OCI-LY1 (cell line): ENCODE measurements around the gene DNAJB5.

Experiments used
- H2AFZ ChIP-seq: fragments of 200-600 bp; sonication (generic), shearing (Covaris generic); 2 replicates; pipeline ENCODE4 v1.6.0; 2014; ENCODE audit warnings: antibody characterized with exemption, mild to moderate bottlenecking, low read length
- H3F3A ChIP-seq: fragments of 200-600 bp; sonication (generic), shearing (Covaris generic); 2 replicates; pipeline ENCODE4 v1.6.0; 2014; ENCODE audit warnings: mild to moderate bottlenecking, antibody characterized with exemption, low read length, moderate library complexity; ENCODE audit not compliant: insufficient read depth
- H3K27ac ChIP-seq: fragments of 200-600 bp; sonication (generic); 2 replicates; pipeline ENCODE4 v1.5.1; 2014; ENCODE audit warnings: low read length, mixed run types, mild to moderate bottlenecking, low read depth; ENCODE audit not compliant: poor library complexity, severe bottlenecking
- H3K27me3 ChIP-seq: fragments of 200-600 bp; sonication (generic); 2 replicates; pipeline ENCODE4 v1.6.0; 2014; ENCODE audit warnings: antibody characterized with exemption, mild to moderate bottlenecking, low read length, moderate library complexity; ENCODE audit not compliant: insufficient read depth
- H3K36me3 ChIP-seq: fragments of 200-600 bp; sonication (generic); 2 replicates; pipeline ENCODE4 v1.6.1; 2014; ENCODE audit warnings: mild to moderate bottlenecking, antibody characterized with exemption, low read length, moderate library complexity, mixed read lengths; ENCODE audit not compliant: insufficient read depth
- H3K4me1 ChIP-seq: fragments of 200-600 bp; sonication (generic); 2 replicates; pipeline ENCODE4 v1.5.1; 2014; ENCODE audit warnings: mild to moderate bottlenecking, low read length, moderate library complexity; ENCODE audit not compliant: insufficient read depth, severe bottlenecking
- H3K4me2 ChIP-seq: fragments of 200-600 bp; sonication (generic), shearing (Covaris generic); 2 replicates; pipeline ENCODE4 v1.6.1; 2014; ENCODE audit warnings: low read length
- H3K4me3 ChIP-seq: fragments of 200-600 bp; sonication (generic); 2 replicates; pipeline ENCODE4 v1.5.1; 2014; ENCODE audit warnings: low read length, low read depth, mild to moderate bottlenecking, mixed read lengths; ENCODE audit not compliant: poor library complexity, severe bottlenecking
- H3K79me2 ChIP-seq: fragments of 200-600 bp; shearing (Covaris generic); 2 replicates; pipeline ENCODE4 v1.6.1; 2016; ENCODE audit warnings: mixed run types, low read length, mixed read lengths; ENCODE audit not compliant: insufficient read depth
- H3K9ac ChIP-seq: fragments of 200-600 bp; sonication (generic), shearing (Covaris generic); 2 replicates; pipeline ENCODE4 v1.6.1; 2014; ENCODE audit warnings: mild to moderate bottlenecking, low read length, mixed read lengths
- H3K9me2 ChIP-seq: fragments of 200-600 bp; sonication (generic), shearing (Covaris generic); 2 replicates; pipeline ENCODE4 v1.6.1; 2014; ENCODE audit warnings: low read depth, mild to moderate bottlenecking, low read length, mixed read lengths
- H3K9me3 ChIP-seq: fragments of 200-600 bp; shearing (Covaris generic); 2 replicates; pipeline ENCODE4 v1.6.1; 2014; ENCODE audit warnings: low read length, mixed read lengths
- H4K20me1 ChIP-seq: fragments of 200-600 bp; sonication (generic), shearing (Covaris generic); 2 replicates; pipeline ENCODE4 v1.6.0; 2016; ENCODE audit warnings: mild to moderate bottlenecking, low read length; ENCODE audit not compliant: insufficient read depth
- CTCF ChIP-seq: fragments of 200-600 bp; sonication (generic), shearing (Covaris generic); IDR thresholded peaks from 2 replicates; pipeline ENCODE4 v1.5.1; 2017; ENCODE audit warnings: mild to moderate bottlenecking, antibody characterized with exemption, low read length, moderate library complexity, mixed read lengths
- EZH2 ChIP-seq: fragments of 200-600 bp; sonication (generic), shearing (Covaris generic); IDR thresholded peaks from 2 replicates; pipeline ENCODE4 v1.8.0; 2017; ENCODE audit warnings: borderline replicate concordance, mixed run types, mild to moderate bottlenecking, antibody characterized with exemption, low read length, moderate library complexity, mixed read lengths

The DNAJB5 gene

GRCh38 chr9:34962546-34962945 lies 27.0 kb upstream of the DNAJB5 start:
- Histone ChIP-seq H3K4me1 (no peaks in the 10 kb centered on the region), H3K9ac (no peak overlapping the region), H3K27me3 (no peaks in the 10 kb centered on the region)

GRCh38 chr9:34963552-34963951 lies 26.0 kb upstream of the DNAJB5 start:
- TF ChIP-seq EZH2, result no peak
- no peak for TF ChIP-seq CTCF
- H4K20me1 ChIP-seq, result no peaks in the 10 kb centered on the region
- H3K27ac ChIP-seq, result no peak overlapping the region
- no peak overlapping the region for H3K4me3 ChIP-seq
- no peak overlapping the region for H2AFZ ChIP-seq
- no peaks in the 10 kb centered on the region for H3K9me2 ChIP-seq
- H3K9me3 ChIP-seq, result no peaks in the 10 kb centered on the region
- no peaks in the 10 kb centered on the region for H3F3A ChIP-seq
- no peak overlapping the region for H3K4me2 ChIP-seq
- H3K4me1 ChIP-seq, result no peaks in the 10 kb centered on the region
- no peaks in the 10 kb centered on the region for H3K27me3 ChIP-seq
- no peaks in the 10 kb centered on the region for H3K79me2 ChIP-seq
- no peaks in the 10 kb centered on the region for H3K36me3 ChIP-seq
- no peak overlapping the region for H3K9ac ChIP-seq

More at GRCh38 chr9:34962546-34962945, 27.0 kb upstream of the DNAJB5 start:
- no peaks in the 10 kb centered on the region for H3K9me3 ChIP-seq
- no peaks in the 10 kb centered on the region for H3K9me2 ChIP-seq
- no peaks in the 10 kb centered on the region for H4K20me1 ChIP-seq
- H2AFZ ChIP-seq, result no peak overlapping the region
- H3K4me2 ChIP-seq, result no peak overlapping the region
- no peak overlapping the region for H3K27ac ChIP-seq
- H3K36me3 ChIP-seq, result no peaks in the 10 kb centered on the region
- TF ChIP-seq EZH2, result no peak
- no peak for TF ChIP-seq CTCF
- no peaks in the 10 kb centered on the region for H3K79me2 ChIP-seq
- H3F3A ChIP-seq, result no peaks in the 10 kb centered on the region
- no peak overlapping the region for H3K4me3 ChIP-seq

- Histone ChIP-seq H3K4me3 (no peak overlapping the region), H3K4me1 (no peaks in the 10 kb centered on the region), H3K9me3 (no peaks in the 10 kb centered on the region), H4K20me1 (no peaks in the 10 kb centered on the region), H3K27ac (no peak overlapping the region), H3K36me3 (no peaks in the 10 kb centered on the region), H3K9me2 (no peaks in the 10 kb centered on the region), H3F3A (no peaks in the 10 kb centered on the region), H3K9ac (no peak overlapping the region), H3K79me2 (no peaks in the 10 kb centered on the region), H3K27me3 (no peaks in the 10 kb centered on the region), H3K4me2 (no peak overlapping the region), H2AFZ (no peak overlapping the region)
- TF ChIP-seq CTCF (no peak), EZH2 (no peak)
Observed at GRCh38 chr9:34964458-34964857, 25.1 kb upstream of the DNAJB5 start.
